ENCODE measurements around the gene SLC50A1. TPM values are rescaled to one million over a fixed set of nuclear protein-coding genes. Genes with fewer than 3 reads are reported as not detected.

Gene SLC50A1, protein sequence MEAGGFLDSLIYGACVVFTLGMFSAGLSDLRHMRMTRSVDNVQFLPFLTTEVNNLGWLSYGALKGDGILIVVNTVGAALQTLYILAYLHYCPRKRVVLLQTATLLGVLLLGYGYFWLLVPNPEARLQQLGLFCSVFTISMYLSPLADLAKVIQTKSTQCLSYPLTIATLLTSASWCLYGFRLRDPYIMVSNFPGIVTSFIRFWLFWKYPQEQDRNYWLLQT
- 10 to 100 TPM; 38.7 to 95.8 (median 66.4) TPM for total RNA-seq
- long read RNA-seq, donor 1, transcript SLC50A1-202 (5 exons, 1,218 nt), result minor isoform, 8 of 29 reads
- long read RNA-seq, donor 1, transcript SLC50A1-203 (6 exons, 1,300 nt), result major isoform, 16 of 29 reads
- long read RNA-seq, donor 1, partial matches to known transcripts, result 2 of 29 reads
- long read RNA-seq, donor 1, other reads (novel, unspliced or antisense), result 2 of 29 reads
- long read RNA-seq, donor 2, transcript SLC50A1-202 (5 exons, 1,218 nt), result minor isoform, 6 of 43 reads
- long read RNA-seq, donor 2, transcript SLC50A1-203 (6 exons, 1,300 nt), result major isoform, 18 of 43 reads
- long read RNA-seq, donor 2, partial matches to known transcripts, result 10 of 43 reads
- long read RNA-seq, donor 2, other reads (novel, unspliced or antisense), result 6 of 43 reads

DNA sequence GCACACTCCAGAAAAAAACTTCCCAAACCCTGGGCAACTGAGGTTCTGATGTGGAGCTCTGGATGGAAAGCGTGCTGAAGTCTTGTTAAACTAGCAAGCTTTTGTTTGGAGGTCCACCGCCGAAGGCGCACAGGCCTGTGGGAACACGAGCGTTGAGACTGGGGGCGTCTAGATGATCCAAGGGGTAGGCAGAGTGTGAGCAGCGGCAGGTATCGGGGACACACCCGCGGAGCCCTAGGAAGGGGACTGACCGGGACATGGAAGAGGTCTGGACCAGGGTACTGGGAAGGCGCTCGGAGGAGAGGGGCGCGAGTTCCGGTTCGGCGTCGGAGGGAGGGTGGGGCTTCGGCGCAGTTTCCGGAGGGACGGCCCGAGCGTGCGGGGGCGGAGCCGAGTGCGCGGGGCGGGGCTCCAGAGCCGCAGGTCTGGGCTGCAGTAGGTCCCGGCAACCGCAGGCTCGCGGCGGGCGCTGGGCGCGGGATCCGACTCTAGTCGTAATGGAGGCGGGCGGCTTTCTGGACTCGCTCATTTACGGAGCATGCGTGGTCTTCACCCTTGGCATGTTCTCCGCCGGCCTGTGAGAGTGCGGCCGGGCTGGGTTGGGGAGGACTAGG, at the start of gene SLC50A1:
SLC50A1 (plus strand) TSS at position 438 of the 614 bp plus-strand sequence; CDS start at position 498, 60 bp downstream.
- intact Hi-C loops (cut with DNase I, micrococcal nuclease), result no loop called here
- Histone ChIP-seq H3K4me3 (peak within 1 kb of the TSS; percentile 46), H3K4me1 (ENCODE audit: low read depth) (peaks cover 45% of the 10 kb centered on the region), H3K36me3 (ENCODE audit: low read depth) (peaks cover 6% of the 10 kb centered on the region), H3K9me3 (no peaks in the 10 kb centered on the region)
- TF ChIP-seq, protein P1, sequence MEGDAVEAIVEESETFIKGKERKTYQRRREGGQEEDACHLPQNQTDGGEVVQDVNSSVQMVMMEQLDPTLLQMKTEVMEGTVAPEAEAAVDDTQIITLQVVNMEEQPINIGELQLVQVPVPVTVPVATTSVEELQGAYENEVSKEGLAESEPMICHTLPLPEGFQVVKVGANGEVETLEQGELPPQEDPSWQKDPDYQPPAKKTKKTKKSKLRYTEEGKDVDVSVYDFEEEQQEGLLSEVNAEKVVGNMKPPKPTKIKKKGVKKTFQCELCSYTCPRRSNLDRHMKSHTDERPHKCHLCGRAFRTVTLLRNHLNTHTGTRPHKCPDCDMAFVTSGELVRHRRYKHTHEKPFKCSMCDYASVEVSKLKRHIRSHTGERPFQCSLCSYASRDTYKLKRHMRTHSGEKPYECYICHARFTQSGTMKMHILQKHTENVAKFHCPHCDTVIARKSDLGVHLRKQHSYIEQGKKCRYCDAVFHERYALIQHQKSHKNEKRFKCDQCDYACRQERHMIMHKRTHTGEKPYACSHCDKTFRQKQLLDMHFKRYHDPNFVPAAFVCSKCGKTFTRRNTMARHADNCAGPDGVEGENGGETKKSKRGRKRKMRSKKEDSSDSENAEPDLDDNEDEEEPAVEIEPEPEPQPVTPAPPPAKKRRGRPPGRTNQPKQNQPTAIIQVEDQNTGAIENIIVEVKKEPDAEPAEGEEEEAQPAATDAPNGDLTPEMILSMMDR (IDR thresholded peaks at IDR 0.05), result peak; percentile 8
- DNase-seq (peak; percentile 96 to 97 (median 96)), ATAC-seq (peak; percentile 87)

DNA sequence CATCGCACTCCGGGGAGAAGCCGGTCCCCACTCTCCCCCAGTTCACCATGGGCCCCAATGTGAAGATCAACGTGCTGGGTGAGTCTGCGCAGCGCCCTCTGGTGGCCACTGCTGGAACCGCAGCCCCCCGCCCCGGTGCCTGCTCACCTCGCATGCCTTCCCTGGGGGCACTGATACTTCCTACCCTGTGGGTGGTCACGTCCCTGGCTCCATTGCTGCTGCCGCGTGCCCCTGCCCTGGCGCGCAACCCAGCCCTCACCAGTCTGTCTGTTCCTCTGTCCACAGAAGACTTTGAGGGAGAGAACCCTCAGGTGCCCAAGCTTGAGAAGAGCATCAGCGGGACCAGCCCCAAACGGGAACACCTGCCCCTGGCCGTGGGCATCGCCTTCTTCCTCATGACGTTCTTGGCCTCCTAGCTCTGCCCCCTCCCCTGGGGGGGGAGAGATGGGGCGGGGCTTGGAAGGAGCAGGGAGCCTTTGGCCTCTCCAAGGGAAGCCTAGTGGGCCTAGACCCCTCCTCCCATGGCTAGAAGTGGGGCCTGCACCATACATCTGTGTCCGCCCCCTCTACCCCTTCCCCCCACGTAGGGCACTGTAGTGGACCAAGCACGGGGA, 49.4 kb upstream of the SLC50A1 start:
- peaks cover 43% of the 10 kb centered on the region for H3K4me1 ChIP-seq (ENCODE audit: low read depth)
- H3K9me3 ChIP-seq, result no peaks in the 10 kb centered on the region
- TF ChIP-seq, protein P1 (IDR thresholded peaks at IDR 0.05), result peak; percentile 98
- intact Hi-C loops (cut with DNase I, micrococcal nuclease), result no loop called here
- ATAC-seq (peak; percentile 20), DNase-seq (peak; percentile 81 to 87 (median 85))
- H3K36me3 ChIP-seq (ENCODE audit: low read depth), result no peaks in the 10 kb centered on the region
- no peak overlapping the region for H3K4me3 ChIP-seq

DNA sequence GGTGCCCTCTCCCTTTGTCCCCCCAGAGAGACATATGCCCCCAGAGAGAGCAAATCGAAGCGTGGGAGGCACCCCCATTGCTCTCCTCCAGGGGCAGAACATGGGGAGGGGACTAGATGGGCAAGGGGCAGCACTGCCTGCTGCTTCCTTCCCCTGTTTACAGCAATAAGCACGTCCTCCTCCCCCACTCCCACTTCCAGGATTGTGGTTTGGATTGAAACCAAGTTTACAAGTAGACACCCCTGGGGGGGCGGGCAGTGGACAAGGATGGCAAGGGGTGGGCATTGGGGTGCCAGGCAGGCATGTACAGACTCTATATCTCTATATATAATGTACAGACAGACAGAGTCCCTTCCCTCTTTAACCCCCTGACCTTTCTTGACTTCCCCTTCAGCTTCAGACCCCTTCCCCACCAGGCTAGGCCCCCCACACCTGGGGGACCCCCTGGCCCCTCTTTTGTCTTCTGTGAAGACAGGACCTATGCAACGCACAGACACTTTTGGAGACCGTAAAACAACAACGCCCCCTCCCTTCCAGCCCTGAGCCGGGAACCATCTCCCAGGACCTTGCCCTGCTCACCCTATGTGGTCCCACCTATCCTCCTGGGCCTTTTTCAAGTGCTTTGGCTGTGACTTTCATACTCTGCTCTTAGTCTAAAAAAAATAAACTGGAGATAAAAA, 48.7 kb upstream of the SLC50A1 start:
- Histone ChIP-seq H3K4me3 (no peak overlapping the region), H3K4me1 (ENCODE audit: low read depth) (peaks cover 38% of the 10 kb centered on the region), H3K9me3 (no peaks in the 10 kb centered on the region), H3K36me3 (ENCODE audit: low read depth) (no peaks in the 10 kb centered on the region)
- intact Hi-C loops (cut with DNase I, micrococcal nuclease), result no loop called here
- ATAC-seq (no peak), DNase-seq (peak in 1 of 3 donors; percentile 43)
- TF ChIP-seq, protein P1 (IDR thresholded peaks at IDR 0.05), result no peak

DNA sequence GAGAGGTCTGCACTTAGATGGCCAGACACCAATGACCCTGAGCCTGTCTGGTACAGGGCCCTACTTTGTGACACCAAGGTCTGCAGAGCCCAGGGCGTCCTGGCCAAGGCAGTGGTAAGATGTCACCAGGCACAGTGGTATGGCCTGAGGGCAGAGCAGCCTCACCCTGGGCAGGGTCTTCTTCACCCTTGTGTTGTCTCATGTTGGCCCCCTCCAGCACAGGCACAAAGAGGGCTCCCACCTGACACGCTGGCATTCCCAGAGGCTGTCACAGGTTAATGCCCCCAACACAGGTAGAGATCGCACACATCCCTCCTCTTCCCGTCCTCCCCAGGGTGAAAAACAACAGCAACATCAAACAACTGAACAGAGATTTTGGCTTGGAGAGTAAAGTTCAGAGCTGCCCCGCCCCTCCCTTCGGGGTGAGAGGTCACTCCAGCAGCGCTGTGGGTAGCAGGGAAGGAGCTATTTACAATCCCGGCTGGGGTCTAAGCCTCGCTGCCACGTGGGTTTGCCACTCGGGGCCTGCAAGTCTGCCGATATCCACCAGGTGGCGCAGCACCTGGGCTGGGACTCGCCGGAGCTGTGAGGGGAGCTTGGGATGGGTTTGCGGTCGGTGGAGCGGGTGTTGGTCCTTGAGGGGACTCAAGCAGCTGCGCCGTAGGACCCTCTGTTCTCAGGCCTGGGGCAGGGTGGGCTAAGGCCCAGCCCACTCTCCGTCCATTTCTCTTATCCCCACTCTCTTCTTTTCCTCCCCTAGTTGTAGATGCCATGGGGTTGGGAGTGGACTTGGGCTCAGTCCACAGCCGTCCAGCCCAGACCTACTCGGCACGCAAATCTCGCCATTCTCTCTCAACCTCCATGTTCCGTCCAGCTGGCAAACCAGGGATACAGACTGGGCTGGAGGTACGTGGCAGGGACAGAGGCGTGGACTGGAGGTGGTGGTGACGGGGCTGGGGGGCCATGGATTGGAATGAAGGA, 44.3 kb upstream of the SLC50A1 start:
- TF ChIP-seq, protein P1 (IDR thresholded peaks at IDR 0.05), result peak; percentile 96
- intact Hi-C loops (cut with DNase I, micrococcal nuclease), result loop anchor here (2.0 to 5.0 kb wide), 2 partner anchors 76 to 77 kb away; no protein-coding TSS in a partner anchor
- Histone ChIP-seq H3K36me3 (ENCODE audit: low read depth) (no peaks in the 10 kb centered on the region), H3K4me3 (no peak overlapping the region), H3K4me1 (ENCODE audit: low read depth) (peaks cover 9% of the 10 kb centered on the region), H3K9me3 (no peaks in the 10 kb centered on the region)
- peak; percentile 80 to 86 (median 86) for DNase-seq
- peak; percentile 84 for ATAC-seq
